GM21447 (cell line): ENCODE data around the gene PHF21A.

ENCODE experiments used
- ATAC-seq: cut with Tn5 transposase; IDR thresholded peaks from one replicate; pipeline ENCODE4 v1.9.1; 2021; ENCODE audit not compliant: unreplicated experiment

Gene PHF21A

GRCh38 chr11:45936511-45937054 lies 184.7 kb downstream of the PHF21A start:
- no peak for ATAC-seq

- no peak for ATAC-seq
These were observed 185.7 kb downstream of the PHF21A start for GRCh38 chr11:45935349-45936064.

- ATAC-seq: no peak
These were observed 186.5 kb downstream of the PHF21A start for GRCh38 chr11:45934580-45935318.

GRCh38 chr11:45933846-45934579 lies 187.2 kb downstream of the PHF21A start:
- no peak for ATAC-seq

- ATAC-seq: no peak
These were observed 188.0 kb downstream of the PHF21A start for GRCh38 chr11:45933131-45933831.

GRCh38 chr11:45932217-45932616 lies 189.0 kb downstream of the PHF21A start:
- no peak for ATAC-seq

GRCh38 chr11:45931739-45932138 lies 189.5 kb downstream of the PHF21A start:
- no peak for ATAC-seq

GRCh38 chr11:45930951-45931570 lies 190.2 kb downstream of the PHF21A start:
- ATAC-seq: no peak

GRCh38 chr11:45930031-45930794 lies 191.0 kb downstream of the PHF21A start:
- ATAC-seq: peak; percentile 85

GRCh38 chr11:45929486-45930030 lies 191.7 kb downstream of the PHF21A start:
- ATAC-seq: peak; percentile 10

GRCh38 chr11:45928535-45929215 lies 192.6 kb downstream of the PHF21A start:
- no peak for ATAC-seq

GRCh38 chr11:45927684-45928413 lies 193.4 kb downstream of the PHF21A start:
- ATAC-seq: no peak

GRCh38 chr11:45927332-45927683 lies 193.9 kb downstream of the PHF21A start:
- ATAC-seq: no peak

GRCh38 chr11:45926536-45927331 lies 194.5 kb downstream of the PHF21A start:
- no peak for ATAC-seq

GRCh38 chr11:45926001-45926401 lies 195.3 kb downstream of the PHF21A start:
- no peak for ATAC-seq

GRCh38 chr11:45925550-45925949 lies 195.7 kb downstream of the PHF21A start:
- no peak for ATAC-seq

GRCh38 chr11:45924927-45925326 lies 196.3 kb downstream of the PHF21A start:
- no peak for ATAC-seq
